IMR-90 (cell line): ENCODE measurements around the gene CHI3L1. TPM values are rescaled to one million over a fixed set of nuclear protein-coding genes. Genes with fewer than 3 reads are reported as not detected.

Source experiments
- ATAC-seq: fragments of 200-7000 bp; cut with Tn5 transposase; 2 replicates; pipeline ENCODE4 v1.9.1; 2020; ENCODE audit warnings: low read depth, mild to moderate bottlenecking, moderate library complexity
- BruUV-seq: library from RNA; stranded (reverse); fragments of 400-500 nt; replicated peaks from 2 replicates; lab custom pipeline; 2021; lab: Mats Ljungman, UMichigan
- CTCF ChIA-PET: fragments of 300-600 bp; formaldehyde crosslinking; extraction: SDS; loops from one replicate; lab custom pipeline; 2021; ENCODE audit warnings: antibody characterized with exemption; lab: Yijun Ruan, JAX
- POLR2A ChIA-PET: fragments of 300-600 bp; sonication (Branson Sonifier 250); formaldehyde crosslinking; loops from one replicate; lab custom pipeline; 2022; ENCODE audit warnings: antibody characterized with exemption; ENCODE audit not compliant: unreplicated experiment; lab: Charles Lee
- DNase-seq: peaks from one replicate; pipeline ENCODE4 v3.0.0; 2013
- H2AFZ ChIP-seq: replicated peaks from 2 replicates; pipeline ENCODE3; 2013; ENCODE audit warnings: low read length, mild to moderate bottlenecking; ENCODE audit not compliant: poor library complexity
- H2AK5ac ChIP-seq: 2 replicates; pipeline ENCODE4 v1.6.1; 2013; ENCODE audit warnings: low read depth, low read length, inconsistent platforms
- H2AK9ac ChIP-seq: replicated peaks from 2 replicates; pipeline ENCODE3; 2013; ENCODE audit warnings: mild to moderate bottlenecking, low read depth, low read length, moderate library complexity; ENCODE audit not compliant: poor library complexity
- H2BK120ac ChIP-seq: 2 replicates; pipeline ENCODE4 v1.6.1; 2013; ENCODE audit warnings: low read depth, low read length, inconsistent platforms
- H2BK15ac ChIP-seq: 3 replicates; pipeline ENCODE4 v1.6.1; 2013; ENCODE audit warnings: low read depth, low read length, inconsistent platforms
- H2BK20ac ChIP-seq: 2 replicates; pipeline ENCODE4 v1.6.1; 2013; ENCODE audit warnings: low read depth, mild to moderate bottlenecking, inconsistent platforms, low read length, moderate library complexity
- H2BK5ac ChIP-seq: 2 replicates; pipeline ENCODE4 v1.6.1; 2013; ENCODE audit warnings: mild to moderate bottlenecking, low read depth, low read length, inconsistent platforms; ENCODE audit not compliant: poor library complexity, severe bottlenecking
- H3K14ac ChIP-seq: replicated peaks from 2 replicates; pipeline ENCODE4 v1.6.1; 2013; ENCODE audit warnings: low read depth, low read length, inconsistent platforms
- H3K18ac ChIP-seq: 2 replicates; pipeline ENCODE4 v1.6.1; 2013; ENCODE audit warnings: low read depth, low read length, control low read depth
- H3K23ac ChIP-seq: 2 replicates; pipeline ENCODE4 v1.6.1; 2013; ENCODE audit warnings: low read depth, low read length, inconsistent platforms
- H3K27ac ChIP-seq: 2 replicates; pipeline ENCODE4 v1.5.1; 2013; ENCODE audit warnings: mild to moderate bottlenecking, control low read depth, low read length; ENCODE audit not compliant: insufficient read depth
- H3K27me3 ChIP-seq: 2 replicates; pipeline ENCODE4 v1.6.1; 2013; ENCODE audit warnings: low read length; ENCODE audit not compliant: control insufficient read depth, insufficient read depth
- H3K36me3 ChIP-seq: 2 replicates; pipeline ENCODE4 v1.6.1; 2013; ENCODE audit warnings: low read length, mixed read lengths; ENCODE audit not compliant: control insufficient read depth, insufficient read depth
- H3K4ac ChIP-seq: 2 replicates; pipeline ENCODE4 v1.6.1; 2013; ENCODE audit warnings: low read depth, low read length, inconsistent platforms
- H3K4me1 ChIP-seq: 2 replicates; pipeline ENCODE4 v1.6.1; 2013; ENCODE audit warnings: low read length, mixed read lengths; ENCODE audit not compliant: control insufficient read depth, insufficient read depth
- H3K4me2 ChIP-seq: 2 replicates; pipeline ENCODE4 v1.6.1; 2013; ENCODE audit warnings: low read depth, mild to moderate bottlenecking, control low read depth, low read length, moderate library complexity
- H3K4me3 ChIP-seq: 2 replicates; pipeline ENCODE4 v1.5.1; 2013; ENCODE audit warnings: low read depth, mild to moderate bottlenecking, control low read depth, low read length, moderate library complexity; ENCODE audit not compliant: insufficient read depth
- H3K56ac ChIP-seq: 2 replicates; pipeline ENCODE4 v1.6.1; 2013; ENCODE audit warnings: low read length, inconsistent platforms; ENCODE audit not compliant: insufficient read depth; ENCODE audit errors: extremely low read depth
- H3K79me1 ChIP-seq, 2 experiments: 2 replicates each; pipeline ENCODE4 v1.6.1; 2013; ENCODE audit warnings: low read length in 2 of 2, inconsistent platforms in 1 of 2, low read depth in 1 of 2
- H3K9ac ChIP-seq: 2 replicates; pipeline ENCODE4 v1.6.1; 2013; ENCODE audit warnings: low read depth, low read length, control low read depth
- H3K9me1 ChIP-seq: 2 replicates; pipeline ENCODE4 v1.6.1; 2013; ENCODE audit warnings: low read length, inconsistent platforms; ENCODE audit not compliant: insufficient read depth
- H3K9me3 ChIP-seq: 2 replicates; pipeline ENCODE4 v1.6.1; 2013; ENCODE audit warnings: low read length; ENCODE audit not compliant: control insufficient read depth, insufficient read depth
- H4K20me1 ChIP-seq: 2 replicates; pipeline ENCODE4 v1.6.1; 2013; ENCODE audit warnings: low read length, inconsistent platforms; ENCODE audit not compliant: insufficient read depth
- H4K5ac ChIP-seq: 2 replicates; pipeline ENCODE4 v1.6.1; 2013; ENCODE audit warnings: mild to moderate bottlenecking, low read depth, low read length, control low read depth
- H4K8ac ChIP-seq, 2 experiments: 2 replicates each; pipeline ENCODE4 v1.6.1; 2013; ENCODE audit warnings: low read depth in 2 of 2, low read length in 2 of 2, control low read depth in 1 of 2, inconsistent platforms in 1 of 2
- H4K91ac ChIP-seq: 2 replicates; pipeline ENCODE4 v1.6.1; 2013; ENCODE audit warnings: low read depth, low read length, inconsistent platforms; ENCODE audit not compliant: insufficient read depth
- BHLHE40 ChIP-seq: fragments of 150-350 bp; IDR thresholded peaks from 2 replicates; pipeline ENCODE4 v1.6.1; 2016; ENCODE audit warnings: mild to moderate bottlenecking, low read depth, low read length
- CEBPB ChIP-seq: IDR thresholded peaks from 2 replicates; pipeline ENCODE4 v1.6.1; 2012; ENCODE audit warnings: low read depth, low read length, improper control_type of control experiment
- CHD1 ChIP-seq: IDR thresholded peaks from 2 replicates; pipeline ENCODE4 v1.6.1; 2012; ENCODE audit warnings: low read depth, low read length, improper control_type of control experiment
- CTCF ChIP-seq: conservative IDR thresholded peaks from 2 replicates; pipeline ENCODE4 v1.5.1; 2012; ENCODE audit warnings: mild to moderate bottlenecking, low read depth, low read length, improper control_type of control experiment
- ELK1 ChIP-seq: fragments of 150-350 bp; IDR thresholded peaks from 2 replicates; pipeline ENCODE4 v1.6.1; 2016; ENCODE audit warnings: low read depth, mild to moderate bottlenecking, low read length, moderate library complexity, borderline replicate concordance
- FOS ChIP-seq: fragments of 150-350 bp; IDR thresholded peaks from 2 replicates; pipeline ENCODE4 v1.6.1; 2016; ENCODE audit warnings: low read depth, low read length
- MAZ ChIP-seq: IDR thresholded peaks from 2 replicates; pipeline ENCODE4 v1.6.1; 2012; ENCODE audit warnings: low read depth, mild to moderate bottlenecking, low read length, improper control_type of control experiment, moderate library complexity, borderline replicate concordance
- POLR2A ChIP-seq: IDR thresholded peaks from 2 replicates; pipeline ENCODE4 v1.6.1; 2012; ENCODE audit warnings: mild to moderate bottlenecking, low read depth, low read length
- RCOR1 ChIP-seq: IDR thresholded peaks from 2 replicates; pipeline ENCODE4 v1.6.1; 2012; ENCODE audit warnings: mild to moderate bottlenecking, low read length, improper control_type of control experiment; ENCODE audit not compliant: insufficient replicate concordance
- SMC3 ChIP-seq: fragments of 150-350 bp; IDR thresholded peaks from 2 replicates; pipeline ENCODE4 v1.6.1; 2016; ENCODE audit warnings: low read depth, mild to moderate bottlenecking, antibody characterized with exemption, low read length, moderate library complexity
- USF2 ChIP-seq: fragments of 150-350 bp; IDR thresholded peaks from 2 replicates; pipeline ENCODE4 v1.6.1; 2017; ENCODE audit warnings: mild to moderate bottlenecking, antibody characterized with exemption, low read length, low read depth
- WGBS, 2 experiments: methylation state at CpG; one replicate each; pipeline versions ENCODE4 v1.1.5 to v1.1.7; 2013; ENCODE audit warnings: missing lambda C conversion rate in 2 of 2; ENCODE audit not compliant: insufficient read length in 1 of 2; ENCODE audit errors: extremely low coverage in 2 of 2; 5-methylcytosine and 5-hydroxymethylcytosine counted together
- dilution Hi-C: fragments of 300-500 bp; cut with HindIII; formaldehyde crosslinking; loops from one replicate; pipeline ENCODE4 v1.14.3; 2018; ENCODE audit warnings: low sequenced_read_pairs; ENCODE audit not compliant: unreplicated experiment
- in situ Hi-C: fragments of 300-500 bp; cut with MboI; formaldehyde crosslinking; loops from 3 replicates; pipeline ENCODE4 v1.14.3; 2019; ENCODE audit warnings: low sequenced_read_pairs, inconsistent platforms, mixed read lengths
- intact Hi-C: fragments of 100-400 bp; cut with micrococcal nuclease; formaldehyde crosslinking; loops from 2 replicates; pipeline ENCODE4 v1.10.0; 2022
- polyA plus RNA-seq, 3 experiments: library from polyadenylated mRNA; depleted of rRNA; stranded (reverse); fragments of >200 nt; gene quantifications; 2 replicates each; pipeline ENCODE4 v1.2.3, GENCODE V29; 2012; ENCODE audit warnings: low replicate concordance in 1 of 3
- total RNA-seq: library from RNA; depleted of rRNA; stranded (reverse); fragments of >200 nt; gene quantifications from 2 replicates; pipeline ENCODE4 v1.2.3, GENCODE V29; 2012

CHI3L1 gene
- total and polyA plus RNA-seq, 2 of the 4 experiments (the other 2 are of a cell fraction), result 0.17 TPM; not detected in 1

- TF ChIP-seq POLR2A, result no peak
- TF ChIP-seq FOS, result no peak
Observed at GRCh38 chr1:203178821-203179666, 7.5 kb downstream of the CHI3L1 start (continued).

GRCh38 chr1:203178083-203178482 lies 8.4 kb downstream of the CHI3L1 start:
- intact Hi-C loops (no loop called here), dilution Hi-C loops (no loop called here), in situ Hi-C loops (no loop called here)
- Histone ChIP-seq H3K4me3 (no peak overlapping the region), H2BK15ac (peak overlapping the region; percentile 59; the same call in 2 of the 3 replicates), H2BK5ac (no peak overlapping the region), H3K9me1 (peaks cover 15% of the 10 kb centered on the region; the same call in 1 of the 2 replicates), H3K56ac (no peak overlapping the region), H3K27me3 (no peaks in the 10 kb centered on the region; the same call in 1 of the 2 replicates), H3K36me3 (no peaks in the 10 kb centered on the region), H3K9ac (no peak overlapping the region), H4K5ac (no peak overlapping the region), H2BK120ac (peak overlapping the region; percentile 53; the same call in 1 of the 2 replicates), H3K27ac (no peak overlapping the region), H3K79me1 (no peaks in the 10 kb centered on the region), H3K4me2 (no peak overlapping the region), H4K91ac (0 out of 2 replicates have a peak overlapping the region, but pooled peaks have one; percentile 15), H2AFZ (peak overlapping the region; percentile 77), H2BK20ac (peak overlapping the region; percentile 74; the same call in 1 of the 2 replicates), H3K14ac (0 out of 2 replicates have a peak overlapping the region, but pooled peaks have one; percentile 13), H2AK5ac (peak overlapping the region; percentile 70), H4K20me1 (no peaks in the 10 kb centered on the region), H3K9me3 (no peaks in the 10 kb centered on the region), H3K23ac (0 out of 2 replicates have a peak overlapping the region, but pooled peaks have one; percentile 26), H3K18ac (no peak overlapping the region; the same call in 1 of the 2 replicates), H3K4me1 (peaks cover 22% of the 10 kb centered on the region), H3K4ac (peak overlapping the region; percentile 41), H2AK9ac (peak overlapping the region; percentile 62), H4K8ac (peak overlapping the region; percentile 50 to 52; a peak in 2 of 4 replicates)
- ATAC-seq (0 out of 2 replicates have a peak, but pooled peaks have one; percentile 27), DNase-seq (peak; percentile 20)
- ChIA-PET CTCF (interaction anchor here (1.2 to 2.0 kb wide), 2 partner anchors 10 to 60 kb away, joined by 4 read pairs; no protein-coding TSS in a partner anchor), POLR2A (no interaction called here)
- no TSS peak for BruUV-seq
- no CpG with 5 or more reads among the region's 5 CpGs for WGBS, 2 experiments
- TF ChIP-seq MAZ, result no peak
- no peak for TF ChIP-seq RCOR1
- TF ChIP-seq FOS, result no peak
- TF ChIP-seq ELK1, result no peak
- no peak for TF ChIP-seq POLR2A
- no peak for TF ChIP-seq USF2
- no peak for TF ChIP-seq BHLHE40
- no peak for TF ChIP-seq CTCF
- TF ChIP-seq SMC3, result no peak
- TF ChIP-seq CHD1, result no peak
- TF ChIP-seq CEBPB, result no peak
